ENCODE data around the gene CHAF1A.

DNA sequence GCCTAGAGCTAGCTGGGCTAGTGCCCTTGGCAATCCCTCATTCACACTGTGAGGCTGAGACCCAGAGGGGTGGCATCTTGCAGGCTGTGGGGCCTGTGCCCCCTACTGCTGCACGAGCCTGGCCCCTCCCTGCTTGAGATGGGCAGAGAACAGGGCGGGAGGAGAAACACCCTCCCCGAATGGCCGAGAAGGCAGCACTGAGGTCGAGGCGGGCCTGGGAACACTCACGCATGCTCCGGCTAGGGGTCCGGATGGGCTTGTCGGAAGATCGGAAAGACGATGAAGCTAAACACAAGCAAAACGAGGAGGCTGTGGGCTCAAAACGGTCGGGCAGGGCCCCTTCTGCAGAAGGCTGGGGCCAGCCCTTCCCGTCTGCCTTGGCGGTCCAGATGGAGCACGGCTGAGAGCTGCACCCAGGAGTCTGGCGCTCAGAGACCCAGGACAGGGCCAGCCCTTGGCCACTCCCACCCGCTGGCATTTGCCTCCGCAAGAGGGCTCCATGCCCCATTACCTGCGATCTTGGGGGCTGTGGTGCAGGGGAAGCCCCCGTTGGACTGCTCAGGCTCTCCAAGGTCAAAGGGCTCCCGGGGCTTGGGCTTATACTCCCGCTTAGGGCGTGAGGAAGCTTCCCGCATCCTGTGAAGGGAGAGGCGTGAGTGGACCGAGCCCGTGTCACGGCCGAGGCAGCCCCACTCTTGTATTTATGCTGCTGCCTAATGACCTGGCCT lies 40.2 kb upstream of the CHAF1A start:
- no peak for TF ChIP-seq CTCF (IDR thresholded peaks at IDR 0.05; ENCODE audit: insufficient read depth, low read length, poor library complexity, severe bottlenecking)
- TF ChIP-seq EZH2phosphoT487 (conservative IDR thresholded peaks at IDR 0.05; ENCODE audit: low read length), result no peak
